ENCODE results near the gene AGTPBP1. TPM values are rescaled to one million over a fixed set of nuclear protein-coding genes. Genes with fewer than 3 reads are reported as not detected.
A peak's percentile ranks its signal among the peaks of the same experiment; 100 is the strongest.

AGTPBP1 gene
- total and polyA plus RNA-seq, 2 experiments from 2014 or later: 6.6 to 12.9 TPM

GRCh38 chr9:85543196-85543595 is 198.6 kb downstream of the AGTPBP1 start:
- Histone ChIP-seq H3K4me2 (ENCODE audit: unreplicated experiment) (no peak overlapping the region), H2AFZ (no peak overlapping the region), H3K4me1 (ENCODE audit: insufficient read depth) (no peaks in the 10 kb centered on the region), H3K27ac (no peak overlapping the region), H3K9me2 (ENCODE audit: insufficient read depth) (no peaks in the 10 kb centered on the region), H3K9me3 (ENCODE audit: low read depth) (no peaks in the 10 kb centered on the region), H3K79me2 (ENCODE audit: insufficient read depth) (no peaks in the 10 kb centered on the region), H3K4me3 (no peak overlapping the region), H3K9ac (no peak overlapping the region), H3K27me3 (replicated peaks; ENCODE audit: insufficient read depth) (no peaks in the 10 kb centered on the region), H3K36me3 (ENCODE audit: low read depth) (no peaks in the 10 kb centered on the region), H4K20me1 (ENCODE audit: insufficient read depth) (no peaks in the 10 kb centered on the region), H3F3A (ENCODE audit: insufficient read depth) (no peaks in the 10 kb centered on the region)
- WGBS, 2 experiments (ENCODE audit: low coverage in 1 of 2, low lambda C conversion rate in 2 of 2, missing lambda C conversion rate in 2 of 2): 88 to 92% methylated on average over 1 of the region's 1 CpG
- TF ChIP-seq EZH2 (IDR thresholded peaks at IDR 0.05; ENCODE audit: insufficient read depth, poor library complexity, severe bottlenecking) (no peak), EZH2phosphoT487 (IDR thresholded peaks at IDR 0.05; ENCODE audit: insufficient read depth, low read depth) (no peak)
- in situ Hi-C loops (cut with MboI): no loop called here
- DNase-seq: no peak

GRCh38 chr9:85541876-85542275 is 199.9 kb downstream of the AGTPBP1 start:
- Histone ChIP-seq H3F3A (ENCODE audit: insufficient read depth) (no peaks in the 10 kb centered on the region), H3K27me3 (replicated peaks; ENCODE audit: insufficient read depth) (no peaks in the 10 kb centered on the region), H3K27ac (no peak overlapping the region), H3K4me1 (ENCODE audit: insufficient read depth) (no peaks in the 10 kb centered on the region), H3K9me2 (ENCODE audit: insufficient read depth) (no peaks in the 10 kb centered on the region), H3K4me2 (ENCODE audit: unreplicated experiment) (no peak overlapping the region), H3K9ac (no peak overlapping the region), H3K36me3 (ENCODE audit: low read depth) (no peaks in the 10 kb centered on the region), H2AFZ (no peak overlapping the region), H3K4me3 (no peak overlapping the region), H3K9me3 (ENCODE audit: low read depth) (no peaks in the 10 kb centered on the region), H4K20me1 (ENCODE audit: insufficient read depth) (no peaks in the 10 kb centered on the region), H3K79me2 (ENCODE audit: insufficient read depth) (no peaks in the 10 kb centered on the region)
- no peak for DNase-seq
- WGBS, 2 experiments (ENCODE audit: low coverage in 1 of 2, low lambda C conversion rate in 2 of 2, missing lambda C conversion rate in 2 of 2): 80 to 85% methylated on average over 4 of the region's 4 CpGs
- TF ChIP-seq EZH2phosphoT487 (IDR thresholded peaks at IDR 0.05; ENCODE audit: insufficient read depth, low read depth): no peak
- TF ChIP-seq EZH2 (IDR thresholded peaks at IDR 0.05; ENCODE audit: insufficient read depth, poor library complexity, severe bottlenecking): no peak
- in situ Hi-C loops (cut with MboI): no loop called here

GRCh38 chr9:85536514-85536913 is 205.2 kb downstream of the AGTPBP1 start:
- H3K79me2 ChIP-seq (ENCODE audit: insufficient read depth): no peaks in the 10 kb centered on the region
- TF ChIP-seq EZH2 (IDR thresholded peaks at IDR 0.05; ENCODE audit: insufficient read depth, poor library complexity, severe bottlenecking): no peak
- no peak for TF ChIP-seq EZH2phosphoT487 (IDR thresholded peaks at IDR 0.05; ENCODE audit: insufficient read depth, low read depth)
- peaks cover 3% of the 10 kb centered on the region for H3K27me3 ChIP-seq (replicated peaks; ENCODE audit: insufficient read depth)
- 89 to 90% methylated on average over 6 of the region's 6 CpGs for WGBS, 2 experiments (ENCODE audit: low coverage in 1 of 2, low lambda C conversion rate in 2 of 2, missing lambda C conversion rate in 2 of 2)
- no peaks in the 10 kb centered on the region for H3K36me3 ChIP-seq (ENCODE audit: low read depth)
- no peak overlapping the region for H3K9ac ChIP-seq
- H3F3A ChIP-seq (ENCODE audit: insufficient read depth): no peaks in the 10 kb centered on the region
- H3K27ac ChIP-seq: no peak overlapping the region
- no peak overlapping the region for H3K4me3 ChIP-seq
- in situ Hi-C loops (cut with MboI): no loop called here
- peaks cover 9% of the 10 kb centered on the region for H3K4me1 ChIP-seq (ENCODE audit: insufficient read depth)
- no peak overlapping the region for H3K4me2 ChIP-seq (ENCODE audit: unreplicated experiment)
- H4K20me1 ChIP-seq (ENCODE audit: insufficient read depth): no peaks in the 10 kb centered on the region
- no peak for DNase-seq
- H2AFZ ChIP-seq: no peak overlapping the region
- no peaks in the 10 kb centered on the region for H3K9me2 ChIP-seq (ENCODE audit: insufficient read depth)
- no peaks in the 10 kb centered on the region for H3K9me3 ChIP-seq (ENCODE audit: low read depth)

- no peak overlapping the region for H3K4me3 ChIP-seq
- DNase-seq: peak; percentile 85
- no peaks in the 10 kb centered on the region for H3K9me3 ChIP-seq (ENCODE audit: low read depth)
- in situ Hi-C loops (cut with MboI): no loop called here
- H3K36me3 ChIP-seq (ENCODE audit: low read depth): no peaks in the 10 kb centered on the region
- no peaks in the 10 kb centered on the region for H3K79me2 ChIP-seq (ENCODE audit: insufficient read depth)
- no peaks in the 10 kb centered on the region for H3K9me2 ChIP-seq (ENCODE audit: insufficient read depth)
- TF ChIP-seq EZH2phosphoT487 (IDR thresholded peaks at IDR 0.05; ENCODE audit: insufficient read depth, low read depth): no peak
- TF ChIP-seq EZH2 (IDR thresholded peaks at IDR 0.05; ENCODE audit: insufficient read depth, poor library complexity, severe bottlenecking): no peak
- no peaks in the 10 kb centered on the region for H4K20me1 ChIP-seq (ENCODE audit: insufficient read depth)
- H3K4me2 ChIP-seq (ENCODE audit: unreplicated experiment): no peak overlapping the region
- no peak overlapping the region for H3K27ac ChIP-seq
- peaks cover 9% of the 10 kb centered on the region for H3K4me1 ChIP-seq (ENCODE audit: insufficient read depth)
- no peaks in the 10 kb centered on the region for H3F3A ChIP-seq (ENCODE audit: insufficient read depth)
- no peak overlapping the region for H2AFZ ChIP-seq
- 0 to 2% methylated on average over 2 of the region's 2 CpGs for WGBS, 2 experiments (ENCODE audit: low coverage in 1 of 2, low lambda C conversion rate in 2 of 2, missing lambda C conversion rate in 2 of 2)
- peaks cover 3% of the 10 kb centered on the region for H3K27me3 ChIP-seq (replicated peaks; ENCODE audit: insufficient read depth)
- no peak overlapping the region for H3K9ac ChIP-seq
These were observed 205.7 kb downstream of the AGTPBP1 start for GRCh38 chr9:85536076-85536475.

GRCh38 chr9:85534340-85534739 is 207.4 kb downstream of the AGTPBP1 start:
- no peak for DNase-seq
- Histone ChIP-seq H3K27ac (no peak overlapping the region), H3K27me3 (replicated peaks; ENCODE audit: insufficient read depth) (peaks cover 3% of the 10 kb centered on the region), H3K4me1 (ENCODE audit: insufficient read depth) (peaks cover 9% of the 10 kb centered on the region), H3K4me3 (no peak overlapping the region), H3K9ac (no peak overlapping the region), H2AFZ (no peak overlapping the region), H3F3A (ENCODE audit: insufficient read depth) (no peaks in the 10 kb centered on the region), H3K9me3 (ENCODE audit: low read depth) (no peaks in the 10 kb centered on the region), H3K4me2 (ENCODE audit: unreplicated experiment) (no peak overlapping the region), H3K79me2 (ENCODE audit: insufficient read depth) (no peaks in the 10 kb centered on the region), H3K36me3 (ENCODE audit: low read depth) (no peaks in the 10 kb centered on the region), H4K20me1 (ENCODE audit: insufficient read depth) (no peaks in the 10 kb centered on the region), H3K9me2 (ENCODE audit: insufficient read depth) (no peaks in the 10 kb centered on the region)
- in situ Hi-C loops (cut with MboI): no loop called here
- TF ChIP-seq EZH2 (IDR thresholded peaks at IDR 0.05; ENCODE audit: insufficient read depth, poor library complexity, severe bottlenecking): no peak
- no peak for TF ChIP-seq EZH2phosphoT487 (IDR thresholded peaks at IDR 0.05; ENCODE audit: insufficient read depth, low read depth)
- WGBS, 2 experiments (ENCODE audit: low coverage in 1 of 2, low lambda C conversion rate in 2 of 2, missing lambda C conversion rate in 2 of 2): 83 to 89% methylated on average over 8 of the region's 8 CpGs

All from GM23248 (cell line).